IMR-90 (cell line): ENCODE data around the gene RNF14. TPM values are rescaled to one million over a fixed set of nuclear protein-coding genes. Genes with fewer than 3 reads are reported as not detected.
A peak's percentile ranks its signal among the peaks of the same experiment; 100 is the strongest.

ENCODE experiments used
- ATAC-seq: fragments of 200-7000 bp; cut with Tn5 transposase; 2 replicates; pipeline ENCODE4 v1.9.1; 2020; ENCODE audit warnings: low read depth, mild to moderate bottlenecking, moderate library complexity
- BruUV-seq: library from RNA; stranded (reverse); fragments of 400-500 nt; replicated peaks from 2 replicates; lab custom pipeline; 2021; lab: Mats Ljungman, UMichigan
- CTCF ChIA-PET: fragments of 300-600 bp; formaldehyde crosslinking; extraction: SDS; loops from one replicate; lab custom pipeline; 2021; ENCODE audit warnings: antibody characterized with exemption; lab: Yijun Ruan, JAX
- POLR2A ChIA-PET: fragments of 300-600 bp; sonication (Branson Sonifier 250); formaldehyde crosslinking; loops from one replicate; lab custom pipeline; 2022; ENCODE audit warnings: antibody characterized with exemption; ENCODE audit not compliant: unreplicated experiment; lab: Charles Lee
- DNase-seq: peaks from one replicate; pipeline ENCODE4 v3.0.0; 2013
- H2AFZ ChIP-seq: replicated peaks from 2 replicates; pipeline ENCODE3; 2013; ENCODE audit warnings: low read length, mild to moderate bottlenecking; ENCODE audit not compliant: poor library complexity
- H2AK5ac ChIP-seq: 2 replicates; pipeline ENCODE4 v1.6.1; 2013; ENCODE audit warnings: low read depth, low read length, inconsistent platforms
- H2AK9ac ChIP-seq: replicated peaks from 2 replicates; pipeline ENCODE3; 2013; ENCODE audit warnings: mild to moderate bottlenecking, low read depth, low read length, moderate library complexity; ENCODE audit not compliant: poor library complexity
- H2BK120ac ChIP-seq: 2 replicates; pipeline ENCODE4 v1.6.1; 2013; ENCODE audit warnings: low read depth, low read length, inconsistent platforms
- H2BK15ac ChIP-seq: 3 replicates; pipeline ENCODE4 v1.6.1; 2013; ENCODE audit warnings: low read depth, low read length, inconsistent platforms
- H2BK20ac ChIP-seq: 2 replicates; pipeline ENCODE4 v1.6.1; 2013; ENCODE audit warnings: low read depth, mild to moderate bottlenecking, inconsistent platforms, low read length, moderate library complexity
- H2BK5ac ChIP-seq: 2 replicates; pipeline ENCODE4 v1.6.1; 2013; ENCODE audit warnings: mild to moderate bottlenecking, low read depth, low read length, inconsistent platforms; ENCODE audit not compliant: poor library complexity, severe bottlenecking
- H3K14ac ChIP-seq: replicated peaks from 2 replicates; pipeline ENCODE4 v1.6.1; 2013; ENCODE audit warnings: low read depth, low read length, inconsistent platforms
- H3K18ac ChIP-seq: 2 replicates; pipeline ENCODE4 v1.6.1; 2013; ENCODE audit warnings: low read depth, low read length, control low read depth
- H3K23ac ChIP-seq: 2 replicates; pipeline ENCODE4 v1.6.1; 2013; ENCODE audit warnings: low read depth, low read length, inconsistent platforms
- H3K27ac ChIP-seq: 2 replicates; pipeline ENCODE4 v1.5.1; 2013; ENCODE audit warnings: mild to moderate bottlenecking, control low read depth, low read length; ENCODE audit not compliant: insufficient read depth
- H3K27me3 ChIP-seq: 2 replicates; pipeline ENCODE4 v1.6.1; 2013; ENCODE audit warnings: low read length; ENCODE audit not compliant: control insufficient read depth, insufficient read depth
- H3K36me3 ChIP-seq: 2 replicates; pipeline ENCODE4 v1.6.1; 2013; ENCODE audit warnings: low read length, mixed read lengths; ENCODE audit not compliant: control insufficient read depth, insufficient read depth
- H3K4ac ChIP-seq: 2 replicates; pipeline ENCODE4 v1.6.1; 2013; ENCODE audit warnings: low read depth, low read length, inconsistent platforms
- H3K4me1 ChIP-seq: 2 replicates; pipeline ENCODE4 v1.6.1; 2013; ENCODE audit warnings: low read length, mixed read lengths; ENCODE audit not compliant: control insufficient read depth, insufficient read depth
- H3K4me2 ChIP-seq: 2 replicates; pipeline ENCODE4 v1.6.1; 2013; ENCODE audit warnings: low read depth, mild to moderate bottlenecking, control low read depth, low read length, moderate library complexity
- H3K4me3 ChIP-seq: 2 replicates; pipeline ENCODE4 v1.5.1; 2013; ENCODE audit warnings: low read depth, mild to moderate bottlenecking, control low read depth, low read length, moderate library complexity; ENCODE audit not compliant: insufficient read depth
- H3K56ac ChIP-seq: 2 replicates; pipeline ENCODE4 v1.6.1; 2013; ENCODE audit warnings: low read length, inconsistent platforms; ENCODE audit not compliant: insufficient read depth; ENCODE audit errors: extremely low read depth
- H3K79me1 ChIP-seq, 2 experiments: 2 replicates each; pipeline ENCODE4 v1.6.1; 2013; ENCODE audit warnings: low read length in 2 of 2, inconsistent platforms in 1 of 2, low read depth in 1 of 2
- H3K9ac ChIP-seq: 2 replicates; pipeline ENCODE4 v1.6.1; 2013; ENCODE audit warnings: low read depth, low read length, control low read depth
- H3K9me1 ChIP-seq: 2 replicates; pipeline ENCODE4 v1.6.1; 2013; ENCODE audit warnings: low read length, inconsistent platforms; ENCODE audit not compliant: insufficient read depth
- H3K9me3 ChIP-seq: 2 replicates; pipeline ENCODE4 v1.6.1; 2013; ENCODE audit warnings: low read length; ENCODE audit not compliant: control insufficient read depth, insufficient read depth
- H4K20me1 ChIP-seq: 2 replicates; pipeline ENCODE4 v1.6.1; 2013; ENCODE audit warnings: low read length, inconsistent platforms; ENCODE audit not compliant: insufficient read depth
- H4K5ac ChIP-seq: 2 replicates; pipeline ENCODE4 v1.6.1; 2013; ENCODE audit warnings: mild to moderate bottlenecking, low read depth, low read length, control low read depth
- H4K8ac ChIP-seq, 2 experiments: 2 replicates each; pipeline ENCODE4 v1.6.1; 2013; ENCODE audit warnings: low read depth in 2 of 2, low read length in 2 of 2, control low read depth in 1 of 2, inconsistent platforms in 1 of 2
- H4K91ac ChIP-seq: 2 replicates; pipeline ENCODE4 v1.6.1; 2013; ENCODE audit warnings: low read depth, low read length, inconsistent platforms; ENCODE audit not compliant: insufficient read depth
- BHLHE40 ChIP-seq: fragments of 150-350 bp; IDR thresholded peaks from 2 replicates; pipeline ENCODE4 v1.6.1; 2016; ENCODE audit warnings: mild to moderate bottlenecking, low read depth, low read length
- CEBPB ChIP-seq: IDR thresholded peaks from 2 replicates; pipeline ENCODE4 v1.6.1; 2012; ENCODE audit warnings: low read depth, low read length, improper control_type of control experiment
- CHD1 ChIP-seq: IDR thresholded peaks from 2 replicates; pipeline ENCODE4 v1.6.1; 2012; ENCODE audit warnings: low read depth, low read length, improper control_type of control experiment
- CTCF ChIP-seq: conservative IDR thresholded peaks from 2 replicates; pipeline ENCODE4 v1.5.1; 2012; ENCODE audit warnings: mild to moderate bottlenecking, low read depth, low read length, improper control_type of control experiment
- ELK1 ChIP-seq: fragments of 150-350 bp; IDR thresholded peaks from 2 replicates; pipeline ENCODE4 v1.6.1; 2016; ENCODE audit warnings: low read depth, mild to moderate bottlenecking, low read length, moderate library complexity, borderline replicate concordance
- FOS ChIP-seq: fragments of 150-350 bp; IDR thresholded peaks from 2 replicates; pipeline ENCODE4 v1.6.1; 2016; ENCODE audit warnings: low read depth, low read length
- MAFK ChIP-seq: IDR thresholded peaks from 2 replicates; pipeline ENCODE4 v1.6.1; 2012; ENCODE audit warnings: low read depth, low read length, improper control_type of control experiment
- MAZ ChIP-seq: IDR thresholded peaks from 2 replicates; pipeline ENCODE4 v1.6.1; 2012; ENCODE audit warnings: low read depth, mild to moderate bottlenecking, low read length, improper control_type of control experiment, moderate library complexity, borderline replicate concordance
- MXI1 ChIP-seq: IDR thresholded peaks from 2 replicates; pipeline ENCODE4 v1.6.1; 2012; ENCODE audit warnings: low read depth, mild to moderate bottlenecking, low read length, moderate library complexity, borderline replicate concordance
- NFE2L2 ChIP-seq: fragments of 150-350 bp; IDR thresholded peaks from 2 replicates; pipeline ENCODE4 v1.6.1; 2016; ENCODE audit warnings: low read depth, mild to moderate bottlenecking, low read length
- POLR2A ChIP-seq: IDR thresholded peaks from 2 replicates; pipeline ENCODE4 v1.6.1; 2012; ENCODE audit warnings: mild to moderate bottlenecking, low read depth, low read length
- RAD21 ChIP-seq: IDR thresholded peaks from 2 replicates; pipeline ENCODE4 v1.6.1; 2012; ENCODE audit warnings: low read length, improper control_type of control experiment
- RCOR1 ChIP-seq: IDR thresholded peaks from 2 replicates; pipeline ENCODE4 v1.6.1; 2012; ENCODE audit warnings: mild to moderate bottlenecking, low read length, improper control_type of control experiment; ENCODE audit not compliant: insufficient replicate concordance
- RFX5 ChIP-seq: IDR thresholded peaks from 2 replicates; pipeline ENCODE4 v1.8.0; 2012; ENCODE audit warnings: low read depth, mild to moderate bottlenecking, low read length, moderate library complexity
- SMC3 ChIP-seq: fragments of 150-350 bp; IDR thresholded peaks from 2 replicates; pipeline ENCODE4 v1.6.1; 2016; ENCODE audit warnings: low read depth, mild to moderate bottlenecking, antibody characterized with exemption, low read length, moderate library complexity
- WGBS, 2 experiments: methylation state at CpG; one replicate each; pipeline versions ENCODE4 v1.1.5 to v1.1.7; 2013; ENCODE audit warnings: missing lambda C conversion rate in 2 of 2; ENCODE audit not compliant: insufficient read length in 1 of 2; ENCODE audit errors: extremely low coverage in 2 of 2; 5-methylcytosine and 5-hydroxymethylcytosine counted together
- dilution Hi-C: fragments of 300-500 bp; cut with HindIII; formaldehyde crosslinking; loops from one replicate; pipeline ENCODE4 v1.14.3; 2018; ENCODE audit warnings: low sequenced_read_pairs; ENCODE audit not compliant: unreplicated experiment
- in situ Hi-C: fragments of 300-500 bp; cut with MboI; formaldehyde crosslinking; loops from 3 replicates; pipeline ENCODE4 v1.14.3; 2019; ENCODE audit warnings: low sequenced_read_pairs, inconsistent platforms, mixed read lengths
- intact Hi-C: fragments of 100-400 bp; cut with micrococcal nuclease; formaldehyde crosslinking; loops from 2 replicates; pipeline ENCODE4 v1.10.0; 2022
- polyA plus RNA-seq, 3 experiments: library from polyadenylated mRNA; depleted of rRNA; stranded (reverse); fragments of >200 nt; gene quantifications; 2 replicates each; pipeline ENCODE4 v1.2.3, GENCODE V29; 2012; ENCODE audit warnings: low replicate concordance in 1 of 3
- total RNA-seq: library from RNA; depleted of rRNA; stranded (reverse); fragments of >200 nt; gene quantifications from 2 replicates; pipeline ENCODE4 v1.2.3, GENCODE V29; 2012
- TF ChIP-seq, protein P1 (sequence below): fragments of 150-350 bp; IDR thresholded peaks from 2 replicates; pipeline ENCODE4 v1.6.1; 2017; ENCODE audit warnings: mild to moderate bottlenecking, antibody characterized with exemption, low read length, low read depth

Gene RNF14
- total and polyA plus RNA-seq, 2 of the 4 experiments (the other 2 are of a cell fraction), result 36.1 to 106 TPM

- dilution Hi-C loops, result no loop called here
- ATAC-seq, result no peak
- Histone ChIP-seq H3K36me3 (no peaks in the 10 kb centered on the region), H2BK15ac (no peak overlapping the region), H4K8ac (no peak overlapping the region), H3K27me3 (peaks cover 3% of the 10 kb centered on the region; the same call in 1 of the 2 replicates), H4K5ac (no peak overlapping the region), H3K79me1 (peaks cover 0 to 3% of the 10 kb centered on the region in 2 experiments; a peak in 1 of 4 replicates), H3K23ac (no peak overlapping the region), H3K4ac (no peak overlapping the region), H3K56ac (no peak overlapping the region), H3K27ac (no peak overlapping the region), H3K4me2 (no peak overlapping the region), H2BK20ac (no peak overlapping the region), H2AFZ (no peak overlapping the region), H4K91ac (no peak overlapping the region), H3K9me1 (peaks cover 11% of the 10 kb centered on the region), H3K14ac (no peak overlapping the region), H3K4me3 (no peak overlapping the region), H2AK5ac (no peak overlapping the region), H2BK120ac (no peak overlapping the region), H3K4me1 (peaks cover 7% of the 10 kb centered on the region), H2BK5ac (no peak overlapping the region), H2AK9ac (no peak overlapping the region), H3K9ac (no peak overlapping the region), H3K18ac (no peak overlapping the region), H4K20me1 (no peaks in the 10 kb centered on the region), H3K9me3 (no peaks in the 10 kb centered on the region; the same call in 1 of the 2 replicates)
- POLR2A ChIA-PET, result no interaction called here
- no peak for TF ChIP-seq MAZ
- TF ChIP-seq RAD21, result no peak
- TF ChIP-seq BHLHE40, result no peak
- no peak for TF ChIP-seq CTCF
- TF ChIP-seq MXI1, result no peak
- TF ChIP-seq SMC3, result no peak
- no peak for TF ChIP-seq CEBPB
- no peak for TF ChIP-seq FOS
- no peak for TF ChIP-seq CHD1
- no peak for TF ChIP-seq MAFK
- no peak for TF ChIP-seq POLR2A
- TF ChIP-seq NFE2L2, result no peak
- TF ChIP-seq, protein P1, sequence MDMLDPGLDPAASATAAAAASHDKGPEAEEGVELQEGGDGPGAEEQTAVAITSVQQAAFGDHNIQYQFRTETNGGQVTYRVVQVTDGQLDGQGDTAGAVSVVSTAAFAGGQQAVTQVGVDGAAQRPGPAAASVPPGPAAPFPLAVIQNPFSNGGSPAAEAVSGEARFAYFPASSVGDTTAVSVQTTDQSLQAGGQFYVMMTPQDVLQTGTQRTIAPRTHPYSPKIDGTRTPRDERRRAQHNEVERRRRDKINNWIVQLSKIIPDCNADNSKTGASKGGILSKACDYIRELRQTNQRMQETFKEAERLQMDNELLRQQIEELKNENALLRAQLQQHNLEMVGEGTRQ, result no peak
- no peak for TF ChIP-seq RCOR1
- no peak for TF ChIP-seq RFX5
- TF ChIP-seq ELK1, result no peak
- in situ Hi-C loops, result no loop called here
- peak; percentile 75 for DNase-seq
- intact Hi-C loops, result loop anchor here (5.0 to 10.0 kb wide), 2 partner anchors 44 to 677 kb away; no protein-coding TSS in a partner anchor
- BruUV-seq, result no TSS peak
- WGBS, 2 experiments, result 100% methylated on average over 2 of the region's 5 CpGs; no CpG with 5 or more reads in 1 of the 2 experiments
- CTCF ChIA-PET, result interaction anchor here (1.1 kb wide), 1 partner anchor 125 kb away, joined by 3 read pairs; no protein-coding TSS in a partner anchor
Observed at GRCh38 chr5:142017832-142018427, 49.0 kb downstream of the RNF14 start.
